ENCODE data around the gene SNX25. TPM values are rescaled to one million over a fixed set of nuclear protein-coding genes. Genes with fewer than 3 reads are reported as not detected.

Gene SNX25
- total and polyA plus RNA-seq, 2 donors (not counting 1 experiment from before 2014, with no cell fraction given) = 11.1 to 32.9 TPM

GRCh38 chr4:185344743-185345538, 135.5 kb downstream of the SNX25 start:
- no peak for DNase-seq (ENCODE audit: low read depth in 2 of 2)
- H3K4me1 ChIP-seq (ENCODE audit: control insufficient read depth, extremely low read depth, insufficient read depth, low read length) = no peaks in the 10 kb centered on the region
- H3K4me3 ChIP-seq (replicated peaks in 1 of 4; ENCODE audit: control extremely low read depth in 1 of 4, insufficient read depth in 1 of 4, low read depth in 3 of 4, low read length in 4 of 4) = no peak overlapping the region
- no peaks in the 10 kb centered on the region for H3K36me3 ChIP-seq (ENCODE audit: control insufficient read depth, insufficient read depth, low read length)
- TF ChIP-seq CTCF (conservative IDR thresholded peaks at IDR 0.05 in 1 of 2, IDR thresholded peaks at IDR 0.05 in 1 of 2; ENCODE audit: low read depth in 1 of 2, low read length in 2 of 2) (no peak), EZH2 (IDR thresholded peaks at IDR 0.05; ENCODE audit: low read length, missing control alignments) (no peak)
- no peak overlapping the region for H3K27ac ChIP-seq (ENCODE audit: insufficient read depth, low read length)
- no peaks in the 10 kb centered on the region for H3K79me2 ChIP-seq (ENCODE audit: control insufficient read depth, insufficient read depth, low read length)
- H3K27me3 ChIP-seq (ENCODE audit: control insufficient read depth, insufficient read depth, low read length) = no peaks in the 10 kb centered on the region
- H3K9ac ChIP-seq (ENCODE audit: insufficient read depth, low read length) = no peak overlapping the region
- H3K4me2 ChIP-seq (ENCODE audit: extremely low read depth, insufficient read depth, low read length) = no peak overlapping the region
- no peaks in the 10 kb centered on the region for H3K9me3 ChIP-seq (ENCODE audit: control insufficient read depth, insufficient read depth, low read depth, low read length)
- no peak overlapping the region for H2AFZ ChIP-seq (ENCODE audit: low read length)
- H4K20me1 ChIP-seq (ENCODE audit: control insufficient read depth, extremely low read depth, insufficient read depth, low read length) = no peaks in the 10 kb centered on the region

DNA sequence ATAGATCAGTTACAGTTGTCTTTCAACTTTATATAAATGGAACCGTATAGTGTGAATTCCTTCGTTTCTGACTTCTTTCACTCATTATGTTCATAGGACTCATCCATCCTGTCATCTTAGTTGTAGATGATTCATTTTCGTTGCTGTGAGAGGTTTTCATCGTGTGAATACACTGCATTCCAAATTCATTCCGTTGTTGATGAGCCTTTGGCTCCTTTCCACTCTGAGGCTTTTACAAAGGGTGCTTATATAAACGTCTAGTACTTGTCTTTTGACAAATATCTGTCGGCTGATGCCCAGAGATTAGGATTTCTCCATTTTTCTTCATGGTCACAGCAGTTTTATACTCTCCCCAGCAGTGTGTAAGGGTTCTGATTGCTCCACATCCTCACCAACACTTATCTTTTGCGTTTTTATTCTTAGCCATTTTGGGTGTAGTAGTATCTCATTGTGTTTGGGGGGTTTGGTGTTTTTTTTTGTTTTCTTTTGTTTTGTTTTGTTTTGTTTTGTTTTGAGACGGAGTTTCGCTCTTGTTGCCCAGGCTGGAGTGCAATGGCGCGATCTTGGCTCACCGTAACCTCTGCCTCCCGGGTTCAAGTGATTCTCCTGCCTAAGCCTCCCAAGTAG, 137.7 kb downstream of the SNX25 start:
- TF ChIP-seq EZH2 (IDR thresholded peaks at IDR 0.05; ENCODE audit: low read length, missing control alignments) = no peak
- TF ChIP-seq CTCF (conservative IDR thresholded peaks at IDR 0.05 in 1 of 2, IDR thresholded peaks at IDR 0.05 in 1 of 2; ENCODE audit: low read depth in 1 of 2, low read length in 2 of 2) = no peak
- Histone ChIP-seq H3K4me2 (ENCODE audit: extremely low read depth, insufficient read depth, low read length) (no peak overlapping the region), H4K20me1 (ENCODE audit: control insufficient read depth, extremely low read depth, insufficient read depth, low read length) (no peaks in the 10 kb centered on the region), H3K27ac (ENCODE audit: insufficient read depth, low read length) (no peak overlapping the region), H3K4me3 (replicated peaks in 1 of 4; ENCODE audit: control extremely low read depth in 1 of 4, insufficient read depth in 1 of 4, low read depth in 3 of 4, low read length in 4 of 4) (no peak overlapping the region), H3K79me2 (ENCODE audit: control insufficient read depth, insufficient read depth, low read length) (no peaks in the 10 kb centered on the region), H3K9ac (ENCODE audit: insufficient read depth, low read length) (no peak overlapping the region), H3K36me3 (ENCODE audit: control insufficient read depth, insufficient read depth, low read length) (no peaks in the 10 kb centered on the region), H3K9me3 (ENCODE audit: control insufficient read depth, insufficient read depth, low read depth, low read length) (no peaks in the 10 kb centered on the region), H2AFZ (ENCODE audit: low read length) (no peak overlapping the region), H3K4me1 (ENCODE audit: control insufficient read depth, extremely low read depth, insufficient read depth, low read length) (no peaks in the 10 kb centered on the region), H3K27me3 (ENCODE audit: control insufficient read depth, insufficient read depth, low read length) (no peaks in the 10 kb centered on the region)
- DNase-seq (ENCODE audit: low read depth in 2 of 2) = peak; percentile 11 to 92

- TF ChIP-seq CTCF (conservative IDR thresholded peaks at IDR 0.05 in 1 of 2, IDR thresholded peaks at IDR 0.05 in 1 of 2; ENCODE audit: low read depth in 1 of 2, low read length in 2 of 2) = no peak
- TF ChIP-seq EZH2 (IDR thresholded peaks at IDR 0.05; ENCODE audit: low read length, missing control alignments) = no peak
- H3K27ac ChIP-seq (ENCODE audit: insufficient read depth, low read length) = no peak overlapping the region
- no peak overlapping the region for H3K9ac ChIP-seq (ENCODE audit: insufficient read depth, low read length)
- H3K4me1 ChIP-seq (ENCODE audit: control insufficient read depth, extremely low read depth, insufficient read depth, low read length) = no peaks in the 10 kb centered on the region
- H3K27me3 ChIP-seq (ENCODE audit: control insufficient read depth, insufficient read depth, low read length) = no peaks in the 10 kb centered on the region
- no peak for DNase-seq (ENCODE audit: low read depth in 2 of 2)
- no peaks in the 10 kb centered on the region for H3K79me2 ChIP-seq (ENCODE audit: control insufficient read depth, insufficient read depth, low read length)
- H3K4me3 ChIP-seq (replicated peaks in 1 of 4; ENCODE audit: control extremely low read depth in 1 of 4, insufficient read depth in 1 of 4, low read depth in 3 of 4, low read length in 4 of 4) = no peak overlapping the region
- no peaks in the 10 kb centered on the region for H3K9me3 ChIP-seq (ENCODE audit: control insufficient read depth, insufficient read depth, low read depth, low read length)
- H2AFZ ChIP-seq (ENCODE audit: low read length) = no peak overlapping the region
- no peak overlapping the region for H3K4me2 ChIP-seq (ENCODE audit: extremely low read depth, insufficient read depth, low read length)
- H3K36me3 ChIP-seq (ENCODE audit: control insufficient read depth, insufficient read depth, low read length) = no peaks in the 10 kb centered on the region
- H4K20me1 ChIP-seq (ENCODE audit: control insufficient read depth, extremely low read depth, insufficient read depth, low read length) = no peaks in the 10 kb centered on the region
Measured at GRCh38 chr4:185351691-185352090, 142.3 kb downstream of the SNX25 start.
